Suprapubic skin (tissue), 3 donors: ENCODE results near the gene SRPX.

ENCODE experiments used
- EP300 ChIP-seq: sonication (generic); formaldehyde crosslinking; IDR thresholded peaks from one replicate; pipeline ENCODE4 v1.6.1; 2017; ENCODE audit warnings: antibody characterized with exemption
- TF ChIP-seq, protein P1 (sequence below), 2 donors: fragments of 200-600 bp in 1 of 2; fragments of 450-650 bp in 1 of 2; sonication (generic) in 1 of 2; IDR thresholded peaks; one replicate each; pipeline ENCODE4 v1.5.1; 2016 to 2019; ENCODE audit warnings: antibody characterized with exemption in 2 of 2, mild to moderate bottlenecking in 1 of 2, moderate library complexity in 1 of 2

DNA sequence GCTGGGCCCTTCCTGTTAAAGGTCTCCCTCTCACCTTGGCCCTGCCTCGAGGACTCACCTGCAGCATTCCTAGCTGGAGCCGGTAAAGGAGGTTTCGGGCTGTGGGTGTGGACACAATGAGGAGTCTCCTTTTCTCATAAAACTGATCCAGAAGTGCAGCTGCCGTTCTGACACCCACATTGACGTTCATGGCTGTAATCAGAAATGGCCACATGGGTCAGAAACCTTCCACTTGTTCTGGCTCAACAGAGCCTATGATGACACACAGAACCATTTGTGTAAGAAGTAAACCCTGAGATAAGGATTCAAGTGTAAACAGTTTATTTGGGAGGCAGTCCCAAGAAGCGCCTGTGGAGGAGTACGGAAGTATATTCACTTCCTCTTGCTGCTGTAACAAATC, 63.8 kb downstream of the SRPX start:
- TF ChIP-seq, protein P1, sequence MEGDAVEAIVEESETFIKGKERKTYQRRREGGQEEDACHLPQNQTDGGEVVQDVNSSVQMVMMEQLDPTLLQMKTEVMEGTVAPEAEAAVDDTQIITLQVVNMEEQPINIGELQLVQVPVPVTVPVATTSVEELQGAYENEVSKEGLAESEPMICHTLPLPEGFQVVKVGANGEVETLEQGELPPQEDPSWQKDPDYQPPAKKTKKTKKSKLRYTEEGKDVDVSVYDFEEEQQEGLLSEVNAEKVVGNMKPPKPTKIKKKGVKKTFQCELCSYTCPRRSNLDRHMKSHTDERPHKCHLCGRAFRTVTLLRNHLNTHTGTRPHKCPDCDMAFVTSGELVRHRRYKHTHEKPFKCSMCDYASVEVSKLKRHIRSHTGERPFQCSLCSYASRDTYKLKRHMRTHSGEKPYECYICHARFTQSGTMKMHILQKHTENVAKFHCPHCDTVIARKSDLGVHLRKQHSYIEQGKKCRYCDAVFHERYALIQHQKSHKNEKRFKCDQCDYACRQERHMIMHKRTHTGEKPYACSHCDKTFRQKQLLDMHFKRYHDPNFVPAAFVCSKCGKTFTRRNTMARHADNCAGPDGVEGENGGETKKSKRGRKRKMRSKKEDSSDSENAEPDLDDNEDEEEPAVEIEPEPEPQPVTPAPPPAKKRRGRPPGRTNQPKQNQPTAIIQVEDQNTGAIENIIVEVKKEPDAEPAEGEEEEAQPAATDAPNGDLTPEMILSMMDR (IDR thresholded peaks at IDR 0.05): no peak
- no peak for TF ChIP-seq EP300
